ENCODE results near the gene DPCD.

DNA sequence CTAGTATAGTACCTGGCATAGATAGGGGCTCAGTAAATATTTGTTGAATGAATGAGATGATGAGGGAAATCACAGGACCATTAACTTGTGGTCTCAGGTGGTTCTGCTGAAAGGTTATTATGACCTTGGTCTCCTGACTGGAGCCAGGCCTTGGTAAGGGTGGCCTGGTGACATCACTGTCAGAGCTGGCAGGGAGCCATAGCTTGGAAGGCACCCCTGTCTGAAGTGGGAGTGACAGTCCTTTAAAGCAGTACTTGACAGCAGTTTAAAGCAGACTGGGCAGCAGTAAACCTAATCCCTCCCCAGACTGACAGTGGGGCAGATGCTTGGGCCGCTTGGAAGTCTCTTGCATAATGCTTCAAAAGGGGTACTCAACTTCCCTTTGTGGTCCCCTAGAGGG lies 13.4 kb downstream of the DPCD start:
- no peak for TF ChIP-seq BRCA1 (IDR thresholded peaks at IDR 0.05; ENCODE audit: low read depth, low read length)
- TF ChIP-seq, protein P1, sequence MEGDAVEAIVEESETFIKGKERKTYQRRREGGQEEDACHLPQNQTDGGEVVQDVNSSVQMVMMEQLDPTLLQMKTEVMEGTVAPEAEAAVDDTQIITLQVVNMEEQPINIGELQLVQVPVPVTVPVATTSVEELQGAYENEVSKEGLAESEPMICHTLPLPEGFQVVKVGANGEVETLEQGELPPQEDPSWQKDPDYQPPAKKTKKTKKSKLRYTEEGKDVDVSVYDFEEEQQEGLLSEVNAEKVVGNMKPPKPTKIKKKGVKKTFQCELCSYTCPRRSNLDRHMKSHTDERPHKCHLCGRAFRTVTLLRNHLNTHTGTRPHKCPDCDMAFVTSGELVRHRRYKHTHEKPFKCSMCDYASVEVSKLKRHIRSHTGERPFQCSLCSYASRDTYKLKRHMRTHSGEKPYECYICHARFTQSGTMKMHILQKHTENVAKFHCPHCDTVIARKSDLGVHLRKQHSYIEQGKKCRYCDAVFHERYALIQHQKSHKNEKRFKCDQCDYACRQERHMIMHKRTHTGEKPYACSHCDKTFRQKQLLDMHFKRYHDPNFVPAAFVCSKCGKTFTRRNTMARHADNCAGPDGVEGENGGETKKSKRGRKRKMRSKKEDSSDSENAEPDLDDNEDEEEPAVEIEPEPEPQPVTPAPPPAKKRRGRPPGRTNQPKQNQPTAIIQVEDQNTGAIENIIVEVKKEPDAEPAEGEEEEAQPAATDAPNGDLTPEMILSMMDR (IDR thresholded peaks at IDR 0.05; ENCODE audit: control extremely low read depth in 1 of 3, insufficient read depth in 1 of 3, low read depth in 1 of 3, low read length in 3 of 3) = no peak
- no peak for TF ChIP-seq HDAC2 (IDR thresholded peaks at IDR 0.05; ENCODE audit: borderline replicate concordance in 1 of 2, low read depth in 2 of 2, low read length in 2 of 2)
- no peak for TF ChIP-seq CBX8 (IDR thresholded peaks at IDR 0.05; ENCODE audit: borderline replicate concordance, low read depth, low read length)
- no peak for TF ChIP-seq GABPA (IDR thresholded peaks at IDR 0.05; ENCODE audit: borderline replicate concordance, insufficient read depth, low read length)
- no peak for TF ChIP-seq TAF1 (IDR thresholded peaks at IDR 0.05; ENCODE audit: low read depth, low read length)
- no peak for TF ChIP-seq EZH2 (IDR thresholded peaks at IDR 0.05; ENCODE audit: low read depth, low read length, severe bottlenecking)
- TF ChIP-seq ZNF274 (IDR thresholded peaks at IDR 0.05; ENCODE audit: borderline replicate concordance, extremely low read depth, low read length) = no peak
- no peak for TF ChIP-seq SIRT6 (IDR thresholded peaks at IDR 0.05; ENCODE audit: low read length)
- no peak for TF ChIP-seq RNF2 (IDR thresholded peaks at IDR 0.05; ENCODE audit: borderline replicate concordance, low read depth, low read length, missing control alignments, poor library complexity, severe bottlenecking)
- TF ChIP-seq, protein P2, sequence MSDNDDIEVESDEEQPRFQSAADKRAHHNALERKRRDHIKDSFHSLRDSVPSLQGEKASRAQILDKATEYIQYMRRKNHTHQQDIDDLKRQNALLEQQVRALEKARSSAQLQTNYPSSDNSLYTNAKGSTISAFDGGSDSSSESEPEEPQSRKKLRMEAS (IDR thresholded peaks at IDR 0.05) = no peak

Measured in H1 (cell line).